Body of pancreas (tissue), 4 donors: ENCODE data around the gene GLDN. TPM values are rescaled to one million over a fixed set of nuclear protein-coding genes. Genes with fewer than 3 reads are reported as not detected.
A peak's percentile ranks its signal among the peaks of the same experiment; 100 is the strongest.

Source experiments
- ATAC-seq: fragments of 150-250 bp; one replicate; pipeline ENCODE4 v1.9.1; 2016
- DNase-seq, 4 donors: peaks; one replicate each; pipeline ENCODE4 v3.0.0-alpha.2; 2019
- H3K27ac ChIP-seq, 4 donors: fragments of 200-600 bp; sonication (generic); 1 replicate in 3 of 4; 2 replicates in 1 of 4; pipeline versions ENCODE4 v1.5.1 to v1.6.1; 2016 to 2019; ENCODE audit warnings: mild to moderate bottlenecking in 1 of 4, mixed read lengths in 1 of 4, moderate library complexity in 1 of 4
- H3K27me3 ChIP-seq, 2 donors: fragments of 200-600 bp; sonication (generic); one replicate each; pipeline ENCODE4 v1.6.0; 2016; ENCODE audit warnings: mild to moderate bottlenecking in 1 of 2
- H3K36me3 ChIP-seq, 2 donors: fragments of 200-600 bp; sonication (generic); replicated peaks in 1 of 2; 2 replicates each; pipeline ENCODE4 v1.5.1; 2016; ENCODE audit warnings: low read depth in 2 of 2; ENCODE audit not compliant: insufficient read depth in 1 of 2
- H3K4me1 ChIP-seq: fragments of 200-600 bp; sonication (generic); one replicate; pipeline ENCODE4 v1.6.0; 2016
- H3K4me3 ChIP-seq, 2 donors: fragments of 200-600 bp; sonication (generic); 1 replicate in 1 of 2; 2 replicates in 1 of 2; pipeline ENCODE4 v1.5.1; 2016 to 2019
- H3K9me3 ChIP-seq, 3 donors: fragments of 200-600 bp; sonication (generic); 1 replicate in 2 of 3; 2 replicates in 1 of 3; pipeline ENCODE4 v1.5.1; 2016
- CTCF ChIP-seq, 7 experiments: fragments of 450-650 bp in 4 of 7; fragments of 200-600 bp in 3 of 7; sonication (generic) in 3 of 7; IDR thresholded peaks; one replicate each; pipeline ENCODE4 v1.5.1; 2016 to 2019; ENCODE audit warnings: antibody characterized with exemption in 7 of 7
- POLR2A ChIP-seq, 3 donors: fragments of 450-650 bp; IDR thresholded peaks; one replicate each; pipeline ENCODE4 v1.6.1; 2016; ENCODE audit warnings: antibody characterized with exemption in 3 of 3, mild to moderate bottlenecking in 2 of 3
- WGBS, 2 donors: methylation state at CpG; one replicate each; pipeline ENCODE4 v1.1.5; 2017; 5-methylcytosine and 5-hydroxymethylcytosine counted together
- intact Hi-C: fragments of 100-400 bp; cut with DNase I; formaldehyde crosslinking; loops from one replicate; pipeline ENCODE4 v1.15.1; 2023
- total RNA-seq, 2 donors: library from RNA; depleted of rRNA; stranded (reverse); fragments of >200 nt; gene quantifications; one replicate each; pipeline ENCODE4 v1.1.0, GENCODE V29; 2016

The GLDN gene
- total RNA-seq, 2 donors from 2014 or later, result 2.6 to 5.6 TPM

DNA sequence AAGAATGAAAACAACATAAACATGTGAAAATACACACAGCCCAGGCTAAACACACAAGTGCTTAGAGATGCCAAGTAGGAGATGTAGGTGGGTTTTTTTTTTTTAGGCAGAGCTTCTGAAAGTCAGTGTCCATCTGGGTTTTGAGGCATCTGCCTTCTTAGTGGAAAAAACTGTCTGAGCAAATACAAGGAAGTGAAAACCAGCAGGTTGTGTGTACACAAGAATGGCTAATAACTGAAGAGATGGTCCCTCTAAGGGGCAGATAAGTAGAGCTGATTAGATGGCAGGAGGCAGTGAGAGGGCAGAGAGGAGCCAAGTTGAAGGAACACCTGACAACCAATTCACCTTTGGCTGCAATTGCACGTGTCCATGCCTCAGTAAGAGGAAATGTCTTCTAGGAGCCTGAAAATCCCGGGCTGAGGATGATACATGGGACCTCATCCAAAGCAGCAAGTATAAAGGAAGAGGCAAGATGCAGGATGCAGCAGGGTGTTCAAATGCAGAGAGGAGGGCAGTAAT lies 37.9 kb upstream of the GLDN start:
- 50 to 53% methylated on average over 2 of the region's 2 CpGs for WGBS, 2 donors
- H3K4me1 ChIP-seq, result peaks cover 12% of the 10 kb centered on the region
- intact Hi-C loops, result no loop called here

GRCh38 chr15:51307325-51307724 lies 34.1 kb upstream of the GLDN start:
- intact Hi-C loops, result no loop called here
- no peaks in the 10 kb centered on the region for H3K36me3 ChIP-seq
- DNase-seq (no peak), ATAC-seq (no peak)
- WGBS, 2 donors, result 78 to 79% methylated on average over 3 of the region's 3 CpGs
- no peaks in the 10 kb centered on the region for H3K9me3 ChIP-seq
- no peaks in the 10 kb centered on the region for H3K27me3 ChIP-seq
- no peaks in the 10 kb centered on the region for H3K4me1 ChIP-seq
- H3K27ac ChIP-seq, result no peak overlapping the region
- no peak overlapping the region for H3K4me3 ChIP-seq
- TF ChIP-seq CTCF (IDR thresholded peaks at IDR 0.05) (no peak), POLR2A (IDR thresholded peaks at IDR 0.05) (no peak)

More for the DNA sequence above, 37.9 kb upstream of the GLDN start:
- DNase-seq, result no peak
- no peaks in the 10 kb centered on the region for H3K36me3 ChIP-seq
- no peak overlapping the region for H3K27ac ChIP-seq
- H3K4me3 ChIP-seq, result no peak overlapping the region
- H3K27me3 ChIP-seq, result no peaks in the 10 kb centered on the region
- no peaks in the 10 kb centered on the region for H3K9me3 ChIP-seq
- no peak for ATAC-seq
- TF ChIP-seq POLR2A (IDR thresholded peaks at IDR 0.05), result no peak

DNA sequence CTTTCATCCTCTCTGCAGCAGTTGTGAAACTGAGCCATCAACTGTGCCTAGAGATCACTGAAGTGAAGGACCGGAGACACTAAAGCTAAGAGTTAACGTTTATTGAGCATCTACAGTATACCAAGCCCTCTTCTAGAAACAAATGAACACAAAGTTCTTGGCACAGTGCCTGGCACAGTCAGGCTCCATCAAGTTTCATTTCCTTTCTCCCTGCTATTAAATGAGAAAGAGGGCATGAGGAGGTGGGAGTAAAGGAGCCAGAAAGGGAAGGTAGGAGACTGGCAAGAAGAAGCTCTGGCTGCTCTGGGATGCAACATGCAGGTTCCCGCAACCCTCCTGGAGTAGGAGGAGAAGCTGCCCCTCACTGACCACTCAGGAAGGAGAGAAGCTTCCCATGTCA lies 33.6 kb upstream of the GLDN start:
- 74 to 76% methylated on average over 3 of the region's 3 CpGs for WGBS, 2 donors
- Histone ChIP-seq H3K36me3 (no peaks in the 10 kb centered on the region), H3K27ac (no peak overlapping the region), H3K4me3 (no peak overlapping the region), H3K9me3 (no peaks in the 10 kb centered on the region), H3K27me3 (no peaks in the 10 kb centered on the region), H3K4me1 (no peaks in the 10 kb centered on the region)
- intact Hi-C loops, result no loop called here
- DNase-seq, result peak in 1 of 4 donors; percentile 34
- TF ChIP-seq CTCF (IDR thresholded peaks at IDR 0.05) (no peak), POLR2A (IDR thresholded peaks at IDR 0.05) (no peak)
- no peak for ATAC-seq

DNA sequence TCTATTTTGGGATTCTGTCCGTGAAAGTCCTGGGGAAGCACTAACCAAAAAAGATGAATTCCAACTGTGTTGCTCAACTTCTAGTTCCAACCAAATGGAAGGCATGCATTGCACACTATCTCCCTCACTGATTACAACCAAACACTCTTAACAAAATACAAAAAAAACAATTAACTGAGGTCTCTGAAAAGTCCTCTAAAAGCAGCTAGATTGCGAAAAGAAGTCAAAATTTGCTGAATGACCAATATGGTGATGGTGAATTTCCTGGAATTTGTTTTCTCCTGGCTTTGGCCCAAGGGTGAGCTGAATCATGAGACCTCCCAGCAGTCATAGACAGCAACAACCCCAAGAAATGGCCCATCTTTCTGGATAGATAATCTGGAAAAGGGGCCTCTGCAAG lies 31.4 kb upstream of the GLDN start:
- Histone ChIP-seq H3K36me3 (no peaks in the 10 kb centered on the region), H3K4me3 (no peak overlapping the region), H3K27ac (no peak overlapping the region), H3K9me3 (no peaks in the 10 kb centered on the region), H3K27me3 (no peaks in the 10 kb centered on the region), H3K4me1 (peaks cover 5% of the 10 kb centered on the region)
- no peak for TF ChIP-seq CTCF (IDR thresholded peaks at IDR 0.05)
- DNase-seq (peak in 1 of 4 donors; percentile 30), ATAC-seq (no peak)
- 81 to 88% methylated on average over 2 of the region's 2 CpGs for WGBS, 2 donors
- intact Hi-C loops, result no loop called here

GRCh38 chr15:51311510-51311909 lies 29.9 kb upstream of the GLDN start:
- no peak overlapping the region for H3K27ac ChIP-seq
- no peaks in the 10 kb centered on the region for H3K36me3 ChIP-seq
- TF ChIP-seq CTCF (IDR thresholded peaks at IDR 0.05) (no peak), POLR2A (IDR thresholded peaks at IDR 0.05) (no peak)
- intact Hi-C loops, result no loop called here
- ATAC-seq (no peak), DNase-seq (no peak)
- no peaks in the 10 kb centered on the region for H3K27me3 ChIP-seq
- H3K4me1 ChIP-seq, result peaks cover 7% of the 10 kb centered on the region
- H3K4me3 ChIP-seq, result no peak overlapping the region
- WGBS, 2 donors, result 67 to 77% methylated on average over 2 of the region's 2 CpGs
- H3K9me3 ChIP-seq, result no peaks in the 10 kb centered on the region
